T-helper 17 cell (primary cell): ENCODE data around the gene RPIA. TPM values are rescaled to one million over a fixed set of nuclear protein-coding genes. Genes with fewer than 3 reads are reported as not detected.
A peak's percentile ranks its signal among the peaks of the same experiment; 100 is the strongest.

Experiments
- ATAC-seq: fragments of 150-1000 bp; cut with Tn5 transposase; 2 replicates; pipeline ENCODE4 v1.10.0; 2021; ENCODE audit warnings: mild to moderate bottlenecking, moderate library complexity
- DNase-seq, 3 donors: peaks; one replicate each; pipeline versions ENCODE4 v3.0.0 to v3.0.0-alpha.2; 2020 to 2021
- H3K9me3 ChIP-seq: one replicate; pipeline ENCODE4 v1.7.0; 2013; ENCODE audit warnings: low read length, mild to moderate bottlenecking; ENCODE audit not compliant: control insufficient read depth, poor library complexity, severe bottlenecking
- H3K27ac Mint-ChIP-seq: one replicate; pipeline ENCODE4 v1.8.0; 2022; ENCODE audit warnings: mild to moderate bottlenecking, moderate library complexity, mixed read lengths
- H3K27me3 Mint-ChIP-seq: one replicate; pipeline ENCODE4 v1.8.0; 2022; ENCODE audit warnings: mixed read lengths
- H3K36me3 Mint-ChIP-seq: one replicate; pipeline ENCODE4 v1.8.0; 2022; ENCODE audit warnings: low read depth, mixed read lengths
- H3K4me1 Mint-ChIP-seq: one replicate; pipeline ENCODE4 v1.8.0; 2022; ENCODE audit warnings: mild to moderate bottlenecking, mixed read lengths
- H3K4me3 Mint-ChIP-seq: one replicate; pipeline ENCODE4 v1.8.0; 2022; ENCODE audit warnings: mild to moderate bottlenecking, moderate library complexity, mixed read lengths
- total RNA-seq, 4 donors: library from RNA in 2 of 4; stranded (reverse) in 2 of 4; gene quantifications; one replicate each; pipeline ENCODE4 v1.2.3 and lab custom pipeline; 2022 to 2026

Gene RPIA
- total RNA-seq, 2 donors from 2014 or later: 15.8 to 26.4 TPM

GRCh38 chr2:88693911-88694414, 2.5 kb downstream of the RPIA start:
- Mint-ChIP-seq H3K27ac (no peak overlapping the region), H3K4me1 (peaks cover 59% of the 10 kb centered on the region), H3K4me3 (no peak overlapping the region), H3K27me3 (no peaks in the 10 kb centered on the region), H3K36me3 (peaks cover 2% of the 10 kb centered on the region)
- no peak for ATAC-seq
- DNase-seq: no peak
- H3K9me3 ChIP-seq: no peaks in the 10 kb centered on the region

GRCh38 chr2:88696611-88697010, 5.1 kb downstream of the RPIA start:
- DNase-seq (no peak), ATAC-seq (no peak)
- Mint-ChIP-seq H3K27me3 (no peaks in the 10 kb centered on the region), H3K4me1 (peaks cover 46% of the 10 kb centered on the region), H3K27ac (peak overlapping the region; percentile 87), H3K4me3 (no peak overlapping the region), H3K36me3 (peaks cover 6% of the 10 kb centered on the region)
- no peaks in the 10 kb centered on the region for H3K9me3 ChIP-seq

- Mint-ChIP-seq H3K4me1 (peaks cover 38% of the 10 kb centered on the region), H3K4me3 (peak overlapping the region; percentile 77), H3K27me3 (no peaks in the 10 kb centered on the region), H3K36me3 (peaks cover 6% of the 10 kb centered on the region), H3K27ac (peak overlapping the region; percentile 88)
- H3K9me3 ChIP-seq: no peaks in the 10 kb centered on the region
- DNase-seq (no peak), ATAC-seq (peak; percentile 70)
These were observed 6.0 kb downstream of the RPIA start for GRCh38 chr2:88697370-88698026.

- Mint-ChIP-seq H3K4me3 (no peak overlapping the region), H3K27ac (peak overlapping the region; percentile 88), H3K4me1 (peaks cover 34% of the 10 kb centered on the region), H3K36me3 (peaks cover 6% of the 10 kb centered on the region), H3K27me3 (no peaks in the 10 kb centered on the region)
- ATAC-seq (no peak), DNase-seq (no peak)
- H3K9me3 ChIP-seq: no peaks in the 10 kb centered on the region
These were observed 6.5 kb downstream of the RPIA start for GRCh38 chr2:88698027-88698413.

DNA sequence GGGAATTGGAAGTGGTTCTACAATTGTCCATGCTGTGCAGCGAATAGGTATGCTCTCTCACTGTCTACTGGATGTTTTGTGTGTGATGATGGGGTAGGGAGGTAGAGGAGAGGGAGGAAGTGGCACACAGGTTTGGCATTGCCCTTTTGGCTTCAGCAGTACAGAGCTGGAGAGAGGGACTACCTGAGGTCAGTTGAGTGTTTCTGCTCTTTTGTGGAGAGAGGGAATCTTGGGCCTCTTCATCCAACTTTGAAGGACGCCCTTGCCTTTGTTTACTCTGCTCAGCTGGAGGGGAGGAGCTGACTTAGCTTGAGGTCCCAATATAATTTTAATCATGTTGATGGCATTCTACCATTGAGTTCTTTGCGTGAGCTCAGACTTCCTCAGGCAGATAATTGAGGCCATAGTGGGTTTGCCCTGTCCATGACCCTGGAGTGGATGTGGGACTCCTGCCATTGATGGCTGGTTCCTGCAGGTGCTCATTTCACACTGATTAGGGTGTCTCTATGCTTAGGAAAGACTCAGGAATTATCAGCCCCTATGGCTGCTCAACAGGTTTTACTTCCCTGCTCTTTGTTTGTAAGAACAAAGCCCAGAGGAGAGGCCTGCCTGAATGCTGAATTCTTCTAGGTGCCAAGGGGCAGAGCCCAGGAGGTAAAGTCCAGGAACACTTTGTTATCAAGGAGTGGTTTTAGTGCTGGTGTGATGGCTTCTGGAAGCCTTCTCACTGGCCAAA, 7.2 kb downstream of the RPIA start:
- ATAC-seq (no peak), DNase-seq (no peak)
- H3K9me3 ChIP-seq: no peaks in the 10 kb centered on the region
- Mint-ChIP-seq H3K36me3 (peaks cover 7% of the 10 kb centered on the region), H3K4me1 (peaks cover 28% of the 10 kb centered on the region), H3K27me3 (no peaks in the 10 kb centered on the region), H3K4me3 (no peak overlapping the region), H3K27ac (peak overlapping the region; percentile 88)

DNA sequence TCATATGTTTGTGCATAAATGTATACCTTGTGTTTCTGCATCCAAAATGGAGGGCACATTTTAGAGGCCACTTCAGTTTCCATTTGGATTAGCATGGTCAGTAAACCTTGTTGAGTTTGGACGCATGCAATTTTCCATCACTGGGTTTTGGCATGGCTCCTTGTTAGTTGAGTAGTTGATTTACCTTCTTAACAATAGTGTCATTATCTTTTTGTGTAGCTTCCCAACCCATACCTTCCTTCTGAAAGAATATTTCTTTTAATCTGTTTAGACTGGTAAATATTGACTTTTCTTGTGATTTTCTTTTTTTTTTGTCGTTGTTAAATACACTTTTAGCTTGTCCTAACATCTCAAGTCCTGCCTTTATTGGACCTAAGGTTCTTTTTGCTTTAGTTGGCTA, 15.5 kb downstream of the RPIA start:
- Mint-ChIP-seq H3K27ac (no peak overlapping the region), H3K4me3 (no peak overlapping the region), H3K36me3 (peaks cover 7% of the 10 kb centered on the region), H3K27me3 (no peaks in the 10 kb centered on the region), H3K4me1 (peaks cover 6% of the 10 kb centered on the region)
- ATAC-seq (no peak), DNase-seq (no peak)
- no peaks in the 10 kb centered on the region for H3K9me3 ChIP-seq

GRCh38 chr2:88709181-88709631, 17.7 kb downstream of the RPIA start:
- DNase-seq (no peak), ATAC-seq (no peak)
- peaks cover under 1% of the 10 kb centered on the region for H3K36me3 Mint-ChIP-seq
- no peaks in the 10 kb centered on the region for H3K27me3 Mint-ChIP-seq
- H3K9me3 ChIP-seq: no peaks in the 10 kb centered on the region
- H3K4me3 Mint-ChIP-seq: no peak overlapping the region
- H3K4me1 Mint-ChIP-seq: peaks cover 13% of the 10 kb centered on the region
- H3K27ac Mint-ChIP-seq: no peak overlapping the region

DNA sequence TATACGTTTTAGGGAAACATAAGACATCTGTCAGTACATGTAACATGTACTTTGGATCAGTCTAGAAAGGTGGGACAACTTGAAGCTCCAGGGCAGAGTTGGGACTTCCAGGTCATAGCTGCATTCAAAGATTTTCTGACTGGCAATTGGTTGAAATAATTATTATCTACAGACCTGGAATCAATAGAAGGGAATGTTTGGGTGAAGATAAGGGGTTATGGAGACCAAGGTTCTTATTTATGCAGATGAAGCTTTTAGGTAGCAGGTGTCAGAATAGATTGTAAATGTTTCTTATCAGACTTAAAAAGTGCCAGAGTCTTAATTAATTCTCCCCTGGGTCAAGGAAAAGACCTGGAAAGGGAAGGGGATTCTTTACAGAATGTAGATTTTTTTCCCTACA, 19.8 kb downstream of the RPIA start:
- no peaks in the 10 kb centered on the region for H3K9me3 ChIP-seq
- no peaks in the 10 kb centered on the region for H3K36me3 Mint-ChIP-seq
- ATAC-seq (no peak), DNase-seq (no peak)
- no peak overlapping the region for H3K4me3 Mint-ChIP-seq
- H3K4me1 Mint-ChIP-seq: peaks cover 16% of the 10 kb centered on the region
- no peak overlapping the region for H3K27ac Mint-ChIP-seq
- no peaks in the 10 kb centered on the region for H3K27me3 Mint-ChIP-seq

- no peaks in the 10 kb centered on the region for H3K9me3 ChIP-seq
- Mint-ChIP-seq H3K4me1 (peaks cover 16% of the 10 kb centered on the region), H3K36me3 (no peaks in the 10 kb centered on the region), H3K4me3 (no peak overlapping the region), H3K27ac (no peak overlapping the region), H3K27me3 (no peaks in the 10 kb centered on the region)
- ATAC-seq (no peak), DNase-seq (no peak)
These were observed 20.4 kb downstream of the RPIA start for GRCh38 chr2:88711897-88712296.

DNA sequence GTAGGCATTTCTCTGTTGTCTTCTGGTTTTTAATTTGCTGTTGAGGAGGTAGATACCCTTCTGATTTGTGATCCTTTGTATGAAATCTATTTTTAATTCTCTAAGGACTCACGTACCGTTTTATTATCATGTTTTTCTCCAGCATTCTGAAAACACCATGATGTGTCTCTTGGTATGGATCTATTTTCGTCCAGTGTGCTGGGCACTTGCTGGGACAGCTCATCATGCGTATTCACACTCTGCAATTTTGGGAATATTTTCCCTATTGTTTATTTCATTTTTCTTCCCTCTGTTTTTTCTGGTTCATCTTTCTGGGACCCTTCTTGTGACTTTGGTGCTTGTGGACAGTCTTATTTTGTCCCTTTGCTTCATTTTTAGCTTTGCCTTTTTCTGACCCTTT, 21.9 kb downstream of the RPIA start:
- Mint-ChIP-seq H3K4me1 (peaks cover 16% of the 10 kb centered on the region), H3K27ac (no peak overlapping the region), H3K4me3 (no peak overlapping the region), H3K27me3 (no peaks in the 10 kb centered on the region), H3K36me3 (peaks cover 4% of the 10 kb centered on the region)
- no peak for ATAC-seq
- no peak for DNase-seq
- no peaks in the 10 kb centered on the region for H3K9me3 ChIP-seq

DNA sequence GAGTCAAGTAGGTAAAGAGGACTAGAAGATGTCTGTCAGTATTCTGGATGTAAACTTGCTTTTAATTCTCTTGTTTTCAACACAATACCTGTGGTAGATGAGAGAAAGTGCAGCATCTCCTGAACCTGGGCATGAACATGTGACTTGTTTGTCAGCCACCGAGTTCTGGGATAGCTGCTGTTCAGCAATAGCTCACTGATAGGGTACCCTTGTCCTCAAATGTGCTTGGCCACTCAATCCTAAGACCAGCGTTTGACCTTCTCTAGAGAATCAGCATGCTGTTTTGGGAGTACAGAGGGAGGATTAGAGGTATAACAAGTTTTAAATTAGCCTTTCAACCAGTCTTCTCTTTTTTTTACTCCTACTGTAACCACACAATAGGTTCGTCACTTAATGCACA, 23.2 kb downstream of the RPIA start:
- H3K27me3 Mint-ChIP-seq: no peaks in the 10 kb centered on the region
- no peak for ATAC-seq
- H3K4me1 Mint-ChIP-seq: peaks cover 16% of the 10 kb centered on the region
- peak overlapping the region; percentile 14 for H3K27ac Mint-ChIP-seq
- peaks cover 4% of the 10 kb centered on the region for H3K36me3 Mint-ChIP-seq
- no peak for DNase-seq
- H3K4me3 Mint-ChIP-seq: no peak overlapping the region
- no peaks in the 10 kb centered on the region for H3K9me3 ChIP-seq

DNA sequence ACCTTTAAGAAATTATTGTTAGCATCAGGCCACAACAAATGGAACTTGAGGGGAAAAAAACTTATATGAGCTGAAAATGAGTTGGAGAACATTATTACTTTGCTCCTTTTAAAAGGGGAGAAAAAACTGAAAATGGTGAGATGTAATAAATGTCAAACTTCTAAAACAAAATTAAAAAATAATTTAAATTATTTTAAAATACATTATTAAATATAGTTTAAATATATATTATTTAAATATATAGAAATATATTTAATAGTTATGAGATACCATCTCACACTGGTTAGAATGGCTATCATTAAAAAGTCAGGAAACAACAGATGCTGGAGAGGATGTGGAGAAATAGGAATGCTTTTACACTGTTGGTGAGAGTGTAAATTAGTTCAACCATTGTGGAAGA, 28.9 kb downstream of the RPIA start:
- Mint-ChIP-seq H3K27ac (no peak overlapping the region), H3K27me3 (no peaks in the 10 kb centered on the region), H3K4me1 (peaks cover 8% of the 10 kb centered on the region), H3K4me3 (no peak overlapping the region), H3K36me3 (peaks cover 4% of the 10 kb centered on the region)
- H3K9me3 ChIP-seq: no peaks in the 10 kb centered on the region
- DNase-seq (no peak), ATAC-seq (no peak)

- ATAC-seq: no peak
- no peak for DNase-seq
- peaks cover 4% of the 10 kb centered on the region for H3K36me3 Mint-ChIP-seq
- H3K4me1 Mint-ChIP-seq: peaks cover 14% of the 10 kb centered on the region
- no peaks in the 10 kb centered on the region for H3K9me3 ChIP-seq
- H3K4me3 Mint-ChIP-seq: no peak overlapping the region
- H3K27ac Mint-ChIP-seq: no peak overlapping the region
- no peaks in the 10 kb centered on the region for H3K27me3 Mint-ChIP-seq
These were observed 29.8 kb downstream of the RPIA start for GRCh38 chr2:88721268-88721667.
